Inflammatory macrophage (primary cell): ENCODE results near the gene TMEM270.
"Not testable (repeated sequence)": the region's sequence is repeated elsewhere in the genome, so short reads cannot be mapped to it uniquely, and the experiment has no call there.

Experiments
- DNase-seq, 2 donors: peaks; one replicate each; pipeline ENCODE4 v3.0.0-alpha.2; 2020 to 2022

Gene TMEM270

GRCh38 chr7:73833251-73833919, 27.6 kb upstream of the TMEM270 start:
- no peak for DNase-seq

GRCh38 chr7:73834626-73835191, 26.2 kb upstream of the TMEM270 start:
- no peak for DNase-seq

- not testable (repeated sequence) for DNase-seq
Measured at GRCh38 chr7:73837167-73837566, 23.8 kb upstream of the TMEM270 start.

- DNase-seq: no peak
Measured at GRCh38 chr7:73838642-73839041, 22.3 kb upstream of the TMEM270 start.

GRCh38 chr7:73839290-73839689, 21.7 kb upstream of the TMEM270 start:
- DNase-seq: no peak

- no peak for DNase-seq
Measured at GRCh38 chr7:73839743-73840714, 20.9 kb upstream of the TMEM270 start.

- DNase-seq: no peak
Measured at GRCh38 chr7:73840715-73841379, 20.1 kb upstream of the TMEM270 start.

GRCh38 chr7:73841689-73842066, 19.3 kb upstream of the TMEM270 start:
- no peak for DNase-seq

- peak; percentile 92 to 93 for DNase-seq
Measured at GRCh38 chr7:73842067-73842976, 18.6 kb upstream of the TMEM270 start, which contains the start of gene METTL27. TSS of gene METTL27 (minus strand) at chr7:73842516. CDS start at chr7:73842140, 376 bp downstream.

- peak in 1 of 2 donors; percentile 28 for DNase-seq
Measured at GRCh38 chr7:73844131-73844547, 16.8 kb upstream of the TMEM270 start.

- DNase-seq: no peak
Measured at GRCh38 chr7:73844848-73845460, 16.0 kb upstream of the TMEM270 start.

- peak; percentile 65 to 68 for DNase-seq
Measured at GRCh38 chr7:73845701-73846195, 15.2 kb upstream of the TMEM270 start.

- DNase-seq: no peak
Measured at GRCh38 chr7:73847941-73848723, 12.8 kb upstream of the TMEM270 start.

- peak; percentile 41 to 54 for DNase-seq
Measured at GRCh38 chr7:73850781-73851207, 10.2 kb upstream of the TMEM270 start.

GRCh38 chr7:73851410-73852338, 9.3 kb upstream of the TMEM270 start:
- DNase-seq: peak; percentile 40 to 41

- DNase-seq: no peak
Measured at GRCh38 chr7:73852500-73852899, 8.5 kb upstream of the TMEM270 start.

- DNase-seq: no peak
Measured at GRCh38 chr7:73856941-73857340, 4.0 kb upstream of the TMEM270 start.

GRCh38 chr7:73858807-73859206, 2.2 kb upstream of the TMEM270 start:
- no peak for DNase-seq

GRCh38 chr7:73861305-73861704, 346 bp downstream of the TMEM270 start:
- no peak for DNase-seq
